Activated CD4-positive, alpha-beta T cell treated with anti-CD3 and anti-CD28 coated beads for 24 hours (primary cell): ENCODE results near the gene EVC.
A peak's percentile ranks its signal among the peaks of the same experiment; 100 is the strongest.

Source experiments
- DNase-seq, 2 donors: peaks; one replicate each; pipeline ENCODE4 v3.0.0-alpha.2; 2020; ENCODE audit warnings: low read depth in 2 of 2

The EVC gene

GRCh38 chr4:5755161-5755560, 44.2 kb downstream of the EVC start:
- no peak for DNase-seq

- DNase-seq = no peak
Measured at GRCh38 chr4:5755679-5756078, 44.7 kb downstream of the EVC start.

- DNase-seq = no peak
Measured at GRCh38 chr4:5756271-5756670, 45.3 kb downstream of the EVC start.

GRCh38 chr4:5757091-5757490, 46.1 kb downstream of the EVC start:
- no peak for DNase-seq

- DNase-seq = no peak
Measured at GRCh38 chr4:5757536-5757935, 46.5 kb downstream of the EVC start.

GRCh38 chr4:5757954-5758353, 47.0 kb downstream of the EVC start:
- DNase-seq = no peak

- DNase-seq = peak; percentile 28 to 33
Measured at GRCh38 chr4:5758741-5759140, 47.7 kb downstream of the EVC start.

- DNase-seq = no peak
Measured at GRCh38 chr4:5759236-5760075, 48.5 kb downstream of the EVC start.

- DNase-seq = no peak
Measured at GRCh38 chr4:5760246-5760645, 49.2 kb downstream of the EVC start.

- DNase-seq = no peak
Measured at GRCh38 chr4:5760936-5761480, 50.0 kb downstream of the EVC start.

GRCh38 chr4:5770051-5770450, 59.0 kb downstream of the EVC start:
- no peak for DNase-seq

- DNase-seq = no peak
Measured at GRCh38 chr4:5772528-5773270, 61.7 kb downstream of the EVC start.

- no peak for DNase-seq
Measured at GRCh38 chr4:5773271-5773555, 62.2 kb downstream of the EVC start.

GRCh38 chr4:5774416-5775036, 63.5 kb downstream of the EVC start:
- DNase-seq = no peak

GRCh38 chr4:5776510-5776909, 65.5 kb downstream of the EVC start:
- no peak for DNase-seq

- no peak for DNase-seq
Measured at GRCh38 chr4:5780831-5781480, 70.0 kb downstream of the EVC start.

- no peak for DNase-seq
Measured at GRCh38 chr4:5781691-5782090, 70.7 kb downstream of the EVC start.

GRCh38 chr4:5782829-5783476, 72.0 kb downstream of the EVC start:
- DNase-seq = no peak

GRCh38 chr4:5783486-5783885, 72.5 kb downstream of the EVC start:
- DNase-seq = no peak

GRCh38 chr4:5784021-5784420, 73.0 kb downstream of the EVC start:
- DNase-seq = no peak

GRCh38 chr4:5784960-5785611, 74.1 kb downstream of the EVC start:
- DNase-seq = no peak
